HG02588 (cell line): ENCODE measurements around the gene IL1R1.

Experiments used
- ATAC-seq: cut with Tn5 transposase; IDR thresholded peaks from one replicate; pipeline ENCODE4 v1.9.1; 2021; ENCODE audit warnings: mild to moderate bottlenecking, moderate library complexity; ENCODE audit not compliant: unreplicated experiment

IL1R1 gene

GRCh38 chr2:102137138-102137537 is 5.4 kb upstream of the IL1R1 start:
- no peak for ATAC-seq

- ATAC-seq, result no peak
These were observed 4.2 kb upstream of the IL1R1 start for GRCh38 chr2:102138331-102138730.

DNA sequence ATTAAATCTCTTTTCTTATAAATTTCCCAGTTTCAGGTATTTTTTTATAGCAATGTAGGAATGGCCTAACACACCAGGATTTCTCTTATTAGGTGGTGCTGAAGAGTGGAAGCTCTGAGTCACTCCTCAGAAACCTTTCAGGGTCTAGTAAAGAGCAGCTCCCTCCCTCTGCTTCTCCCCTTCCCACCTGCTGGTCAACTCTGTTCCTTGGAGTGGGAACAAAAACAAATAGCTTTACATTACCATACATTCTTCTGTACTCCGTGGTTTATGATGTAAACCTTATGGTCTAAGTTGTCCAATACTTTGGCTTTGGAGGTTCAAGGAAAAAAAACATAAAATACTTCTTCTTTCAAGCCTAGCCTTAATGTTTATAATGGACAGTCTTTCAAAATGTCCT is 2.7 kb upstream of the IL1R1 start:
- ATAC-seq, result no peak

DNA sequence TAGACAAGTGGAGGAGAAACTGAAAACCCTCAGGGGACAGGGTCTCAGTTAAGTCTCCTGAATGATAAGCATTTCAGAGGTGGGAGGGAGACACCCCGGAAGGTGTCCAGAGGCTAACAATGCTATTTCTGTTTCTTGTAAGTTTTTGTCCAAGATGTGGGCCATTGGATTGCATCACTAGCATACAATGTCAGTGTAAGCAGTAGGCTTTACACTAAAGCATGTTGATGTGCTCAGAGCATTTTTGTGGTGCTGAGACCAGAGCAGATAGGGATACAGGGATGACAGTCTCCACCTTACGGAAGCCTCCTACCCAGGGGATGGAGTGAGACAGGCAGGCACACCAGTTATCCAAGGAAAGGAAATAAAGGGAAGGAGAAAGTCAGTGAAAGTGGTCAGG is 2.2 kb upstream of the IL1R1 start:
- no peak for ATAC-seq

DNA sequence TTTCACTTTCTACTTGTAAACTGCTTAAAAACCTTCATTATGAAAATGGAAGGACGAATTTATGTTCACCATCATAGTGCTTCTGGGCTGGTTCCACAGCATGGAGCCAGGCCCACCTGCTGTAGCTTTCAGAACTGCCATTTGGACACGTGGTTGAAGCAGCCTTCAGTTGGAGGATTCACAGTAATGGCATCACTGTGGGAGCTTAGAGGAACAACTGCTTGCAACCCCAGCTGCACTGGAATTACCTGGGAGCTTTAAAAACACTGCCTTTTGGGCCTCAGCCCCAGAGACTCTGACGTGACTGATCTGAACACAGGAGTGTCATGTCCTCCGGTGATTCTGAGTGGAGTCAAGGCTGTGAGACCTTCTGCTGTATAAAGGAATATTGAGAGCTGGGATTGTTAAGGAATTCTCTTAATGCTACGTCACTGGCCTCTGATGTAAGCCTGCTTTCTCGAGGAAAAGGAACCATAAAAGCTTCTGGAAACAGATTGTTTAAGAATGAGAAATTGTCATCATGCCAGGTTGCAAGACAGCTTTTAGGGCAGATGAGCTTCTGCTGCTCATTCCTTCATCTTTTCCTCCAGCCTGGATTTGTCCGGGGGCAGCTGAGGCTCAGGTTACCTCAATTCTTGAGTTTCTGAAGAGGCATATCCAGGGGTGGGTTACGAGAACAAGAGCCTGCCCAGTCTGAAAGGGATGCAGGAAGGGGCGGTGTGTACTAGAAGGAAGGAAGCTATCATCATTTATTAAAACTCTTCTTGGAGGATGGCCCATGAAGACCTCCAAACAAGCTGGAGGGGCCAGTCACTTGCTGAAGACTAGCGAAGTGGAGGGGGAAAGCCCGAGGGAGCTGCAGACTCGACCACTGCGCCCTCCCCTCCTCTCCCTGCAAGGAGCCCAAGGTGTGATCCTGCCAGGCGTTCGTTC is 1.3 kb upstream of the IL1R1 start:
- no peak for ATAC-seq

GRCh38 chr2:102142829-102143449 is 393 bp downstream of the IL1R1 start:
- ATAC-seq, result no peak

DNA sequence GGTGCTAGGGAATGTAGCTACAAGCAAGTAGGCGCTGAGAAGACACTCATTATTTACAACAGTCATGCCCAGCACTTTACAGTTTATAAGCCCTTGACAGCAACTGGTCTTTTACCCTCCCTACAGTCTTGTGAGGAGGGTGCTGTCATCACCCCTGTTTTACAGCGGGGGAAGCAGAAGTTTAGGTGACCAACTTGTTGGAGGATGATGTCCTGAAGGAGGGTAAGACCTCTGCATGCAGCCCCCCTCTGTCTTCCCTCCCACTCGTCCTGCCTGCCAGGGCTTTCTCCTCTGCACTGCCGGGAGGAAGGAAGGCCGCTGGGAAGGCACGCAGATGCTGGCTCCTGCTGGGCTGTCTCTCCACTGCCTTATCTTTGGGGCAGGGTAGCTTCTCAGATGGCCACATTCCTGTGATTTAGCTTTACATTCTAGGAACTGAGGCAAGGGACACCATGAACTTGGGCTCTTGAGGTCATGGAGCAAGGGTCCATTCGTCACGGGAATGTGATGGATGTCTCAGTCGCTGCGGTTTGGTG is 972 bp downstream of the IL1R1 start:
- ATAC-seq, result no peak

DNA sequence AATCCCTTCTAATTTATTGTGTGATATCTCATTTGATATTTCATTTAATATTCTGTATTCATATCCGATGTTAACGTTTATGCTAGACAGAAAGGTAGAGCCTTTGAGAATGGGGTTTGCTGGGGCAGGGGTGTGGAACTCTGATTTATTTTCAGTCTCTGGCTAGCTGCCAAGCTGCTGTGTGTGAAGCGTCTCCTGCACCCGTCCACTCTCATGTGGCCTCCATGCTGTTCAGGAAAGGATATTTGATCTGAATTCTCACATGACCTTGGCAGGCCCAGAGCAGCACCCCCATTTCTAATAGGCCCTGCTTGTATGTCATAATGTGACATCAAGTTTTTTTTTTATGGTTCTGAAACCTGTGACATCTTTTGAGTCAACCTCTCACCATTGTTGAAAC is 1.6 kb downstream of the IL1R1 start:
- no peak for ATAC-seq

GRCh38 chr2:102145107-102145506 is 2.6 kb downstream of the IL1R1 start:
- no peak for ATAC-seq

GRCh38 chr2:102145934-102146333 is 3.4 kb downstream of the IL1R1 start:
- no peak for ATAC-seq

- no peak for ATAC-seq
These were observed 5.4 kb downstream of the IL1R1 start for GRCh38 chr2:102147935-102148334.

- ATAC-seq, result no peak
These were observed 6.7 kb downstream of the IL1R1 start for GRCh38 chr2:102149243-102149642.

DNA sequence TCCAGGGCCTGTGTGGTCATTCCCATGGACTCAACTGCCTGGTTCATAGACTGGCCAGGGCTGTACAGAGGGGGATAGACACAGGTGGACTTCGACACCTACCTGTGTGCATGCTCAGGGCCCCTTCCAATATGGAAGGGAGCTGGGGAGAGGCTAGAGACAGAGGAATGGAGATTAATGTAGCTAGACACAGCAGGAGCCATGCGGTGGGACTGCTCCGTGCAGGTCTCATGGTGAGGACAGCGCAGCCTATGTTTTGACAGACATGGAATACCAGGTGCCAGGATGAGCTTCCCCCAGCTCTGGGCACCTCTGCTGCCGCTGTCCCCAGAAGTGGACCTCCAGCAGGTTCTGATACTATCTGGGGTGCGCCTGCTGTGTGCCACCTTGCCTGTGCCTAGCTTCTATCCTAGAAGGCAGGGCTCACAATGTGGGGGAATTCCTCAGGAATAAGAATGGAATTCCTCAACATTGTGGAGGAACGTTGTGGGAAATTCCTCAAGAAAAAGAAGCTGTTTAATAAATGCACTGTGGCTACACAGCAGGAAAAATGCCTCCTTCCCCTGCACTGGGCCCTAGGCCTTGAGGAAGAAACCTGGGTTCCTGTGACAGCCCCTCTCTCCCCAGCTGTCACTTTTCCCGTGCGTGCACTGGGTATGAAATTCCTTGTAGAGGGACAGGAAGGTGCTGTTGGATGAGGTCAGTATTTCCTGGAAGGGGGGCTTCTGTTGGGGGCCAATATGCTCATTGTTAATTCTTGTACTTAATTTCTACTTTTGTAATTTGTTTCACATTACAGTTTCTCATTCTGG is 7.3 kb downstream of the IL1R1 start:
- ATAC-seq, result no peak

GRCh38 chr2:102154364-102154763 is 11.8 kb downstream of the IL1R1 start:
- no peak for ATAC-seq

DNA sequence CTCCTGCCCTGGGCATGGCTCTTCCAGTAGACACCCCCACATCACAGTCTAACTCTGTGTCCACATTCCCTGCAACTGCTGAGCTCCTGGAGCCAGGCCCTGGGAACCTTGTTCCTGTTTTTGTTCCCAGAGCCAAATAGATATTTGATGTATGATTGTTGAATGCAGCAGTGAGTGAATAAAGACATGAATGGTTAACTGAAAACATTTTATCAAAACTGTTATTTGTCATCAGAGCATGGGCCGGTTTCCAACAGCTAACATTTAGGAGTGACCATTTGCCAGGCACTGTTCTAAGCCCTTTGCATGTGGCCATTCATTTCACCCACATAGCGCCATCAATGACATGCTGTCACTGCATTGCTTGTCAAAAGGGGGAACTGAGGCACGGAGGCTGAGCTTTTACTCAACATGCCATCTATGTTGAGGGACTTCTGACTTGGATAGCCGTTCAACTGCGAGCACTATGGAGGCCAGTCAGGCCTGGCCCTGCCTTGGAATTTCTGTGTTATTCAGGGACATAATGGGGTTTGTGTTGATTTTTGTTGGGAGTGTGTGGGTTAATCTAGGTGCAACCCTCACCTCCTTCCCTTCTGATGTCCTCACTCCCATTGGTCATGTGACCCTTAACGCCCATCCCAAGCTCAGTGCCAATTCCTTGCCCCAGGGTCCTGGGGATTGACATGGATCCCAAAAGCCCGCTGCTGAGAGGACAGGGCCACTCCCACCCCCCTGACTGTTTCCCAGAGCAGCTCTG is 12.6 kb downstream of the IL1R1 start:
- ATAC-seq, result no peak

- ATAC-seq, result no peak
These were observed 13.4 kb downstream of the IL1R1 start for GRCh38 chr2:102155703-102156515.

GRCh38 chr2:102158011-102158755 is 15.6 kb downstream of the IL1R1 start:
- ATAC-seq, result no peak

- no peak for ATAC-seq
These were observed 16.7 kb downstream of the IL1R1 start for GRCh38 chr2:102159295-102159694.
